Activated CD8-positive, alpha-beta memory T cell treated with anti-CD3 and anti-CD28 coated beads, Interleukin-2, amount 50 U/mL, for 24 hours (primary cell): Measurements from ENCODE around the gene ELL2.
A peak's percentile ranks its signal among the peaks of the same experiment; 100 is the strongest.

Experiments used
- DNase-seq: peaks from one replicate; pipeline ENCODE4 v3.0.0-alpha.2; 2020; ENCODE audit errors: extremely low read depth

Gene ELL2

GRCh38 chr5:95961617-95962474 is at the start of gene ELL2:
Gene ELL2 (minus strand): TSS chr5:95961851. CDS start chr5:95961721, 130 bp downstream.
- peak; percentile 93 for DNase-seq

GRCh38 chr5:96008987-96009647 is 47.5 kb upstream of the ELL2 start:
- no peak for DNase-seq

- DNase-seq: no peak
Measured at GRCh38 chr5:96008487-96008886, 46.8 kb upstream of the ELL2 start.

- DNase-seq: no peak
Measured at GRCh38 chr5:96007051-96007450, 45.4 kb upstream of the ELL2 start.

- DNase-seq: no peak
Measured at GRCh38 chr5:96006291-96006690, 44.6 kb upstream of the ELL2 start.

- no peak for DNase-seq
Measured at GRCh38 chr5:96004754-96005153, 43.1 kb upstream of the ELL2 start.

GRCh38 chr5:96004087-96004486 is 42.4 kb upstream of the ELL2 start:
- no peak for DNase-seq

- no peak for DNase-seq
Measured at GRCh38 chr5:96001262-96001661, 39.6 kb upstream of the ELL2 start.

GRCh38 chr5:96000308-96000707 is 38.7 kb upstream of the ELL2 start:
- DNase-seq: no peak

GRCh38 chr5:95996904-95997723 is 35.5 kb upstream of the ELL2 start:
- DNase-seq: no peak

- no peak for DNase-seq
Measured at GRCh38 chr5:95995962-95996489, 34.4 kb upstream of the ELL2 start.

- DNase-seq: no peak
Measured at GRCh38 chr5:95993776-95994175, 32.1 kb upstream of the ELL2 start.

GRCh38 chr5:95993266-95993665 is 31.6 kb upstream of the ELL2 start:
- no peak for DNase-seq

- no peak for DNase-seq
Measured at GRCh38 chr5:95989283-95990048, 27.8 kb upstream of the ELL2 start.

- no peak for DNase-seq
Measured at GRCh38 chr5:95988877-95989276, 27.2 kb upstream of the ELL2 start.

- DNase-seq: no peak
Measured at GRCh38 chr5:95988094-95988493, 26.4 kb upstream of the ELL2 start.

- no peak for DNase-seq
Measured at GRCh38 chr5:95986937-95987520, 25.4 kb upstream of the ELL2 start.

GRCh38 chr5:95986001-95986400 is 24.4 kb upstream of the ELL2 start:
- DNase-seq: no peak

- no peak for DNase-seq
Measured at GRCh38 chr5:95985249-95985648, 23.6 kb upstream of the ELL2 start.

GRCh38 chr5:95984287-95984938 is 22.8 kb upstream of the ELL2 start:
- DNase-seq: no peak
